ENCODE results near the gene MTHFR.

The MTHFR gene

GRCh38 chr1:11753555-11754208 is 52.1 kb downstream of the MTHFR start:
- DNase-seq (ENCODE audit: low read depth) = no peak

- no peak for DNase-seq (ENCODE audit: low read depth)
These were observed 53.2 kb downstream of the MTHFR start for GRCh38 chr1:11752359-11753088.

- no peak for DNase-seq (ENCODE audit: low read depth)
These were observed 54.7 kb downstream of the MTHFR start for GRCh38 chr1:11751087-11751486.

GRCh38 chr1:11749996-11750395 is 55.8 kb downstream of the MTHFR start:
- no peak for DNase-seq (ENCODE audit: low read depth)

- DNase-seq (ENCODE audit: low read depth) = peak; percentile 15
These were observed 56.5 kb downstream of the MTHFR start for GRCh38 chr1:11749203-11749689.

- DNase-seq (ENCODE audit: low read depth) = no peak
These were observed 57.2 kb downstream of the MTHFR start for GRCh38 chr1:11748294-11749202.

GRCh38 chr1:11746795-11747487 is 58.8 kb downstream of the MTHFR start:
- no peak for DNase-seq (ENCODE audit: low read depth)

GRCh38 chr1:11746092-11746491 is 59.7 kb downstream of the MTHFR start:
- DNase-seq (ENCODE audit: low read depth) = no peak

- DNase-seq (ENCODE audit: low read depth) = no peak
These were observed 61.5 kb downstream of the MTHFR start for GRCh38 chr1:11744287-11744686.

GRCh38 chr1:11741919-11742558 is 63.7 kb downstream of the MTHFR start:
- DNase-seq (ENCODE audit: low read depth) = no peak

GRCh38 chr1:11741482-11741881 is 64.3 kb downstream of the MTHFR start:
- no peak for DNase-seq (ENCODE audit: low read depth)

- no peak for DNase-seq (ENCODE audit: low read depth)
These were observed 65.2 kb downstream of the MTHFR start for GRCh38 chr1:11740258-11741192.

- no peak for DNase-seq (ENCODE audit: low read depth)
These were observed 67.0 kb downstream of the MTHFR start for GRCh38 chr1:11738783-11739182.

GRCh38 chr1:11738096-11738495 is 67.7 kb downstream of the MTHFR start:
- no peak for DNase-seq (ENCODE audit: low read depth)

- no peak for DNase-seq (ENCODE audit: low read depth)
These were observed 68.8 kb downstream of the MTHFR start for GRCh38 chr1:11736746-11737639.

- peak; percentile 77 for DNase-seq (ENCODE audit: low read depth)
These were observed 69.7 kb downstream of the MTHFR start, which contains the start of gene AGTRAP for GRCh38 chr1:11735854-11736745. Gene AGTRAP, plus strand, starts transcription at chr1:11736136. Its CDS starts 73 bp downstream, at chr1:11736209.
